ENCODE data around the gene MLPH.

MLPH gene

GRCh38 chr2:237571551-237571950, 84.5 kb downstream of the MLPH start:
- DNase-seq, result no peak

GRCh38 chr2:237572021-237572741, 85.1 kb downstream of the MLPH start:
- DNase-seq, result peak; percentile 69 to 88 (median 72)

GRCh38 chr2:237572742-237573101, 85.7 kb downstream of the MLPH start:
- DNase-seq, result no peak

GRCh38 chr2:237573721-237574415, 86.8 kb downstream of the MLPH start:
- no peak for DNase-seq

GRCh38 chr2:237574467-237574866, 87.4 kb downstream of the MLPH start:
- DNase-seq, result no peak

- no peak for DNase-seq
These were observed 88.1 kb downstream of the MLPH start for GRCh38 chr2:237574894-237575868.

- DNase-seq, result no peak
These were observed 89.1 kb downstream of the MLPH start for GRCh38 chr2:237575869-237576862.

- no peak for DNase-seq
These were observed 89.9 kb downstream of the MLPH start for GRCh38 chr2:237576974-237577373.

- DNase-seq, result no peak
These were observed 90.4 kb downstream of the MLPH start for GRCh38 chr2:237577458-237577857.

- no peak for DNase-seq
These were observed 91.2 kb downstream of the MLPH start for GRCh38 chr2:237577956-237578870.

GRCh38 chr2:237581326-237581725, 94.3 kb downstream of the MLPH start:
- no peak for DNase-seq

- peak; percentile 33 to 73 (median 41) for DNase-seq
These were observed 95.0 kb downstream of the MLPH start for GRCh38 chr2:237581751-237582746.

- no peak for DNase-seq
These were observed 96.6 kb downstream of the MLPH start for GRCh38 chr2:237583385-237584295.

GRCh38 chr2:237585590-237586221, 98.7 kb downstream of the MLPH start:
- DNase-seq, result no peak

- no peak for DNase-seq
These were observed 101.1 kb downstream of the MLPH start for GRCh38 chr2:237588044-237588696.

GRCh38 chr2:237590272-237591140, 103.5 kb downstream of the MLPH start, which contains the start of gene RAB17:
TSS of gene RAB17 (minus strand) at chr2:237590734. CDS start at chr2:237586154, 4,580 bp downstream.
- DNase-seq, result peak in 2 of 3 experiments; percentile 77 to 85

Data from NCI-H1417 (cell line).